ENCODE measurements around the gene TNPO1.
"Not testable (repeated sequence)": the region's sequence is repeated elsewhere in the genome, so short reads cannot be mapped to it uniquely, and the experiment has no call there.

Gene TNPO1

GRCh38 chr5:72854419-72854818 is 38.0 kb downstream of the TNPO1 start:
- no peak for DNase-seq (ENCODE audit: low read depth in 2 of 2)

- DNase-seq (ENCODE audit: low read depth in 2 of 2) = no peak
Observed at GRCh38 chr5:72855821-72856220, 39.4 kb downstream of the TNPO1 start.

DNA sequence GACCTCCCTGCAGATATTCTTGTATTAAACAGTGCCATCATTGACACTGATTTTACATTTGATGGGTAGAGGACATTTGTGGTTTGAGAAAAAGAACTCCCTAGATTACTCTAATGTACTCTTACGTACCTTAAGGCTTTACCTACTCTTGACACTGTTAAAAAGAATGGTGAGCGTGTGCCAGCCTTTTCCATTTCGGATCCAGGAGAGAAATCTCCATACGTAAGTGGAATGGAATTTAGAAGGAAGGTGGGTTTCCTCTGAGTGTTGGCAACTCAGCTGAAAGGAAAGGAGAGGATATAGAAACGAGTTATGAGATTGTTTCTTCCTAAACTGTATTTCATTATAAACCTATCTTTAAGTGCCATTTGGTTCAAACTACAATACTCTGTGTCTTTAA is 40.9 kb downstream of the TNPO1 start:
- DNase-seq (ENCODE audit: low read depth in 2 of 2) = no peak

GRCh38 chr5:72859127-72859526 is 42.7 kb downstream of the TNPO1 start:
- DNase-seq (ENCODE audit: low read depth in 2 of 2) = no peak

GRCh38 chr5:72860499-72860898 is 44.0 kb downstream of the TNPO1 start:
- no peak for DNase-seq (ENCODE audit: low read depth in 2 of 2)

DNA sequence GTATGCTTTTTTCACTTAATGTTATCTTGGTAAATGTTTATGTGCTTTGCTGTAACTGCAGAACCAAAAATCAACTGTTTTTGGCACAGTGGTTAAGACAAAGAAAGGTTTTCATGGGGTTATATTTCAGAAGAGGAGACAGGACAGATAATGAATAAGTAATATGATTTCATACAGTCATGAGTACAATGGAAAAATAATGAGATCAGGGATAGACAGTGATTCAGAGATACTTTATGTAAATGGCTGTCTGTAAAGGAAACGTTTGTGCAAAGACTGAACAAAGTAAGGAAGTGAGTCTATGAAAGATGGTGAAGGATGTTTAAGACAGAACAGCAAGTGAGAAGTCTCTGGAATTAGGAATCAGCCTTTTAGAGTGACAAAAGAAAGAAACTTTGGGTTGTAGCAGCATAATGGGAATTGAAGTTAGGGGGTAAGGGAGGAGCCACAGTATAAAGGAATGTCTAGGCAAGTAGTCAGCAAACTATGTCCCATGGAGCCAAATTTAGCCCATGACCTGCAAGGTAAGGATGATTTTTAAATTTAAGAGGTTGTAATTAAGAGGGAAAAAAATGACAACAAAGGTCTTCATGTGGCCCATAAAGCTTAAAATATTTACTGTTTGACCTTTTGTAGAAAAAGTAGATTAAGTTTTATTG is 55.0 kb downstream of the TNPO1 start:
- no peak for DNase-seq (ENCODE audit: low read depth in 2 of 2)

DNA sequence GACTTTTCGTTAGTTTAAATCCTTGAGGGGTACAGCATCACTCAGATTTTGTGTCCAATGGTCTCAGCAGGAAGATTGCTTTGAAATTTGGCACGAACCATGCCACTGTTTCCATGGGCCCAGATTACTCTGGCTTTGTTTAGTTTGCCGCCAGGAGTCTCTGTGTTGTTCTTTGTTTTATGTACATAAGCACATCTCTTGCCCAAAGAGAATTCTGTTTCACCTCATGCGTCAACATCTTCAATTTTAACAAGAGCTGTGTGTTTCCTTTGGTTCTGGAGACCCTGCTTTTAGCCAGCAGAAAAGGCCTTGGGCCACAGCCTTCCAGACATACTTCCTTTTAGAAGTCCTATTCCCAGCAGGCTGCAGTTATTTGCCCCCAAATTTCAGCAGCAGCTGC is 62.4 kb downstream of the TNPO1 start:
- no peak for DNase-seq (ENCODE audit: low read depth in 2 of 2)

- DNase-seq (ENCODE audit: low read depth in 2 of 2) = no peak
Observed at GRCh38 chr5:72882989-72883388, 66.5 kb downstream of the TNPO1 start.

DNA sequence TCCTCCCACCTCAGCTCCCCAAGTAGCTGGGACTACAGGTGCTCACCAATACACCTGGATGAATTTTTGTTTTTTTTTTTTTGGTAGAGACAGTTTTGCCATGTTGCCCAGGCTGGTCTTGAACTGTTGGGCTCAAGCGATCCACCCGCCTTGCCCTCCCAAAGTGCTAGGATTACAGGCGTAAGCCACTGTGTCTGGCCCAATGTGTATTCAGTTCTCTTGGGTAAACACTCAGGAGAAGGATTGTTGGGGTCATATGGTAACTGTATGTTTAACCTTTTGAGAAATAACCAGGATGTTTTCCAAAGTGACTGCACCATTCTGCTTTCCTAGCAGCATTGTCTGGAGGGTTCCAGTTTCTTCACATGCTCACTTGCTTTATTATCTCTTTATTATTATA is 67.4 kb downstream of the TNPO1 start:
- DNase-seq (ENCODE audit: low read depth in 2 of 2) = no peak

DNA sequence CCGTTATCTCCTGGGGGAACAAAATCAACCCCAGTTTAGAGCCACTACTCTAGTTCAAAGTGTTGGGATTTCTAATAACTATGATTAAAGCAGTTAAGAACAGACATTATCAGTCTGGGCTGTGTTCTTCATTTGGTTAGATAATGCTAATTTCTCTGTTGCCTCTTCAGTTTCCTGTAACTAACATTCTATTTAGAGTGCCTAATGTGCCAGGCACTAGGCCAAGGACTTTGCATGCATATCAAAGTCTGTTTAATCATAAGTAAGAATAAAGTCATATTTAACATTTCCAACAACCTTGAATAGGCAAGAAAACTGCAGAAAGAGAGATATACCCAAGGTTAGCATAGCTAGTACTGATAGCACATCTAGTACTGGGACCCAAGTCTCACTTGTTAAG is 68.4 kb downstream of the TNPO1 start:
- DNase-seq (ENCODE audit: low read depth in 2 of 2) = no peak

GRCh38 chr5:72885824-72886223 is 69.4 kb downstream of the TNPO1 start:
- DNase-seq (ENCODE audit: low read depth in 2 of 2) = no peak

DNA sequence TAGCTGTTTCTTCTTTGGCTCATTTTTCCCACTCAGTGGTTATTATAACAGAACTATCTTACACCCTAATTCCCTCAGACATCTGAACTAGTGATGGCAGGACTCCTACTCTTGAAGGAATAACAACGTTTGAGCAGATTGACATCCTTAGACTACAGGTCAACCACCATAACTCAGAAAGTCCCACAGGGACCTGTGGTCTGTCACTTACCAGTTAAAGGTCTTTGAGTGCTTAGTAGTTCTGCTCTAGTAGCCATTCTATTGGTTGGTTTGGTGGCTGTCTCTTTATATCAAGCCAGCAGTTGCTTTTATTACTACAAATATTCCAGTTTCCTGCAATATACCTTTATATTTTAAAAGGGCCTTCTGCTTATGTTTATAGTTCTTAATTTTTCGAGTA is 72.1 kb downstream of the TNPO1 start:
- no peak for DNase-seq (ENCODE audit: low read depth in 2 of 2)

GRCh38 chr5:72889324-72889723 is 72.9 kb downstream of the TNPO1 start:
- no peak for DNase-seq (ENCODE audit: low read depth in 2 of 2)

DNA sequence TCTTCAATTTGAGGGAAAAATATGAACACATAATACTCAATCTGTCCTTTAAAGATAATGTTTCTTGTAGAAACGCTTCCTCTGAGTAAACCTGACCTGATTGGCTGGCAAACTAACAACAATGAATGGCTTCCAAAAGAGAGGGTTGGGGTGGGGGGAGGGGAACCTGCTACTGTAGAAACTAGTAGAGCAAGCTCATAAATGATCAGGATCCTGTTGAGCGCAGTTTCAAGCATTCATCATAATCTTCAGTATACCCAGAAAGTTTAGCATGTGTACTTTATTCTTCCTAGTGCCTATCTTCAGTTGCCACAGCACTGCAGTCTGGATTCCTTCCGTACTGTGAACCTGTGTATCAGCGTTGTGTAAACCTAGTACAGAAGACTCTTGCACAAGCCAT is 76.4 kb downstream of the TNPO1 start:
- no peak for DNase-seq (ENCODE audit: low read depth in 2 of 2)

GRCh38 chr5:72895758-72896157 is 79.3 kb downstream of the TNPO1 start:
- DNase-seq (ENCODE audit: low read depth in 2 of 2) = no peak

DNA sequence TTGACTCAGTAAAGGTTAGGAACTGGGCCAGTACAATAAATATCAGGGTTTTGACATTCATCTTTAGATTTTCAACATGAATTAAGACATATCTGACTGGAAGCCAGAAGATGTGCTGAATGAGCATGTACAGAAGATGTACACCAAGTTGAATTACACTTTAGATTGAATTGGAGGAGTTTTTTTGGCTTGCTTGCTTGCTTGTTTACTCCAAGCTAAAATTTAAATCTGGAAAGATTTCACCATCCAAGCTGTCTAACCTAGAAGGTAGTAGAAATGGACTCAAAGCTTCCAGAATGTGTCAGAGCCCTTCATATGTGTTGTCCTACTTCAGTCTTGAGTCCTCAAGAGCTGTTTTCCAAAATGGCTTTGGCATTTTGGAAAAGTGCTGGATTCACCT is 90.3 kb downstream of the TNPO1 start:
- no peak for DNase-seq (ENCODE audit: low read depth in 2 of 2)

- no peak for DNase-seq (ENCODE audit: low read depth in 2 of 2)
Observed at GRCh38 chr5:72908664-72909063, 92.2 kb downstream of the TNPO1 start.

- no peak for DNase-seq (ENCODE audit: low read depth in 2 of 2)
Observed at GRCh38 chr5:72917371-72917776, 100.9 kb downstream of the TNPO1 start.

GRCh38 chr5:72920690-72921502 is 104.4 kb downstream of the TNPO1 start:
- no peak for DNase-seq (ENCODE audit: low read depth in 2 of 2)

- DNase-seq (ENCODE audit: low read depth in 2 of 2) = no peak
Observed at GRCh38 chr5:72921886-72922285, 105.4 kb downstream of the TNPO1 start.

GRCh38 chr5:72922422-72922821 is 106.0 kb downstream of the TNPO1 start:
- DNase-seq (ENCODE audit: low read depth in 2 of 2) = no peak

- DNase-seq (ENCODE audit: low read depth in 2 of 2) = no peak
Observed at GRCh38 chr5:72925336-72926010, 109.0 kb downstream of the TNPO1 start.

DNA sequence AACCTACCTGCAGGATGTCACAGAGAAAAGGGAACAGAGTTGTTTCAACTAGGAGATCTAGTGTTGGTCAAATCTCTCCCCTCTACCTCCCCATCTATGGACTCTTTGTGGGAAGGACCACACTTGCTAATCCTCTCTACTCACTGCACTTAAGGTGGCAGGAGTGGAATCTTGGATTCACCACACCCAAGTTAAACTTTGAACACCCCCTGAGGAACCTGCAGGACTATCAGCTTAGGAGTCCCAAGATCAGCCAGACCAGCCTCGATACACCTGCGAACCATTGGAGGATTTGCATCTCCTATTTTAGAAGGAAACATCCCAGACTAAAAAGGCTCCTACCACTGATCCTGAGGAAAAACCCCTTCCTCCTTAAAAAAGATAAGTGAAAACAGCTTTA is 116.2 kb downstream of the TNPO1 start:
- not testable (repeated sequence) for DNase-seq (ENCODE audit: low read depth in 2 of 2)
